ENCODE measurements around the gene HBS1L.

Gene HBS1L

DNA sequence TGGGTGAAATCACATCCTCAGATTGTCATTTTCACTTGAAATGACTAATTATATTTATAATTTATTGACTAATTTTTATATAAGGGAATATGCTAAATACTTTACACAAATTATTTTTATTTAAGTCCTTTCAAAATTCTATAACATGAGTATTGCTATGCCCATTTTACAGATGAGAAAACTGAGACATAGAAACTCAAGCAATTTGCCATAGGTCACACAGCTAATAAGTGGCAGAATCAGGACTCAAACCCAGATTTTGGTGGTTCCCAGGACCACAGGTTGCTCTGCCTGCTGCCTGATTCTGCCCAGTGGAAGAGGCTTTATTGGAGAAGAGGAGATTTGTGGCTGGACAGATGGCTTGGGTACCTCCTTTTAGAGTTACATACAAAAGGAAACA is 109.6 kb downstream of the HBS1L start:
- H3K27me3 ChIP-seq (ENCODE audit: insufficient read depth, low read depth) = no peaks in the 10 kb centered on the region
- TF ChIP-seq, protein P1, sequence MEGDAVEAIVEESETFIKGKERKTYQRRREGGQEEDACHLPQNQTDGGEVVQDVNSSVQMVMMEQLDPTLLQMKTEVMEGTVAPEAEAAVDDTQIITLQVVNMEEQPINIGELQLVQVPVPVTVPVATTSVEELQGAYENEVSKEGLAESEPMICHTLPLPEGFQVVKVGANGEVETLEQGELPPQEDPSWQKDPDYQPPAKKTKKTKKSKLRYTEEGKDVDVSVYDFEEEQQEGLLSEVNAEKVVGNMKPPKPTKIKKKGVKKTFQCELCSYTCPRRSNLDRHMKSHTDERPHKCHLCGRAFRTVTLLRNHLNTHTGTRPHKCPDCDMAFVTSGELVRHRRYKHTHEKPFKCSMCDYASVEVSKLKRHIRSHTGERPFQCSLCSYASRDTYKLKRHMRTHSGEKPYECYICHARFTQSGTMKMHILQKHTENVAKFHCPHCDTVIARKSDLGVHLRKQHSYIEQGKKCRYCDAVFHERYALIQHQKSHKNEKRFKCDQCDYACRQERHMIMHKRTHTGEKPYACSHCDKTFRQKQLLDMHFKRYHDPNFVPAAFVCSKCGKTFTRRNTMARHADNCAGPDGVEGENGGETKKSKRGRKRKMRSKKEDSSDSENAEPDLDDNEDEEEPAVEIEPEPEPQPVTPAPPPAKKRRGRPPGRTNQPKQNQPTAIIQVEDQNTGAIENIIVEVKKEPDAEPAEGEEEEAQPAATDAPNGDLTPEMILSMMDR (conservative IDR thresholded peaks at IDR 0.05; ENCODE audit: low read depth, low read length) = no peak
- no peaks in the 10 kb centered on the region for H4K20me1 ChIP-seq (ENCODE audit: insufficient read depth)
- H3K4me2 ChIP-seq = no peak overlapping the region
- H3K36me3 ChIP-seq (ENCODE audit: insufficient read depth) = no peaks in the 10 kb centered on the region
- H3K27ac ChIP-seq = no peak overlapping the region
- no peak overlapping the region for H3K9ac ChIP-seq
- H3K4me3 ChIP-seq (IDR thresholded peaks at IDR 0.05; ENCODE audit: insufficient read depth, low read depth, low read length) = no peak overlapping the region
- peaks cover 6% of the 10 kb centered on the region for H3K4me1 ChIP-seq (ENCODE audit: low read depth, poor library complexity, severe bottlenecking)
- H2AFZ ChIP-seq (ENCODE audit: low read depth) = no peak overlapping the region
- no peaks in the 10 kb centered on the region for H3K79me2 ChIP-seq (ENCODE audit: insufficient read depth, low read depth)

DNA sequence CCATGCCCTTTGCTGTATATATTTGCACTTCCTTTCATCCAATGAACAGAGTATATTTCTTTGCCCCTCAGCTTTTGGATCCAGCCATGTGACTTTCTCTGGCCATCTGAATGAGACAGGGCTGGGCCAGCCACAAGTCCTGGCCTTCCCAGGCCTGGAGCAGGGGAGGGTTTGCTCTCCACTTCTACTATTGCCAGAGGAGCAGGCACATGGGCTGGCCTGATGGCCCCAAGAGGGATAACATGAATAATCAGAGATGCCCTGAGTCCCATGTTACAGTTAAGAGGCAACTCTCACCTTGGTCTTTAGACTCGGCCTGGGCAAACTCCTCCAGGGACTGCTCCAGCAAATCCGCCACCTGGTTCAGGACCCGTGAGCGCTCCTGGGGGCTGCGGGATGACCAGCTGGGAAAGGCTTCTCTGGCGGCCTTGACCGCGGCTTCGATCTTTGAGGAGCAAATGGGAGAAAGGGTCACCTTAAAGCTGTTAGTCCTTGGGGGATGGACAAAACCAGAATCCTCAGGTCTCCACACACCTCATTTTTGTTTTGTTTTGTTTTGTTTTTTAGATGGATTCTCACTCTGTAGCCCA is 111.0 kb downstream of the HBS1L start:
- peaks cover 15% of the 10 kb centered on the region for H3K4me1 ChIP-seq (ENCODE audit: low read depth, poor library complexity, severe bottlenecking)
- H2AFZ ChIP-seq (ENCODE audit: low read depth) = no peak overlapping the region
- H3K36me3 ChIP-seq (ENCODE audit: insufficient read depth) = no peaks in the 10 kb centered on the region

DNA sequence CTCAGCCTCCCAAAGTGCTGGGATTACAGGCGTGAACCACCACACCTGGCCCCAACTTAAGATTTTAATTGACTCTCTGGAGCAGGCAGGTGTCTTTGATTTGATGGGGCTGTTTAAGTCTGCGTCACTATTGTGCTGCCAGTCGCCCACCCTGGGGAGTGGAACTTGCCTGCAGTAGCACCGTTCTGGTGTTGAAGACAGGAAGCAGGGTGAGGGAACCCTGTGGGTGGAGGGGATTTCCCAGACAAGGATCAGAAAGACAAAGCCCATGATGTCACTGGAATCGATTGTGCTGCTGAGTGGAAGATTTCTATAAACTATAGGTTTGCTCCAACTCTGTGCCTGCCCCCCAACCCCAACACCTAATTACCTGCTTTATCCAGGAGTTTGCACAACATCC is 115.7 kb downstream of the HBS1L start:
- Histone ChIP-seq H3K36me3 (ENCODE audit: insufficient read depth) (no peaks in the 10 kb centered on the region), H3K4me3 (IDR thresholded peaks at IDR 0.05; ENCODE audit: insufficient read depth, low read depth, low read length) (no peak overlapping the region), H3K4me2 (peak overlapping the region; percentile 17; the same call in 1 of the 2 replicates), H3K9ac (no peak overlapping the region), H2AFZ (ENCODE audit: low read depth) (peak overlapping the region; percentile 58), H3K4me1 (ENCODE audit: low read depth, poor library complexity, severe bottlenecking) (peaks cover 15% of the 10 kb centered on the region), H3K79me2 (ENCODE audit: insufficient read depth, low read depth) (no peaks in the 10 kb centered on the region), H3K27ac (no peak overlapping the region), H3K27me3 (ENCODE audit: insufficient read depth, low read depth) (no peaks in the 10 kb centered on the region), H4K20me1 (ENCODE audit: insufficient read depth) (no peaks in the 10 kb centered on the region)
- TF ChIP-seq, protein P1 (conservative IDR thresholded peaks at IDR 0.05; ENCODE audit: low read depth, low read length) = no peak

More for the DNA sequence above, 111.0 kb downstream of the HBS1L start:
- H3K9ac ChIP-seq = no peak overlapping the region
- H4K20me1 ChIP-seq (ENCODE audit: insufficient read depth) = no peaks in the 10 kb centered on the region
- TF ChIP-seq, protein P1 (conservative IDR thresholded peaks at IDR 0.05; ENCODE audit: low read depth, low read length) = no peak
- H3K4me2 ChIP-seq = no peak overlapping the region
- H3K27me3 ChIP-seq (ENCODE audit: insufficient read depth, low read depth) = no peaks in the 10 kb centered on the region
- no peak overlapping the region for H3K4me3 ChIP-seq (IDR thresholded peaks at IDR 0.05; ENCODE audit: insufficient read depth, low read depth, low read length)
- H3K27ac ChIP-seq = no peak overlapping the region
- no peaks in the 10 kb centered on the region for H3K79me2 ChIP-seq (ENCODE audit: insufficient read depth, low read depth)

DNA sequence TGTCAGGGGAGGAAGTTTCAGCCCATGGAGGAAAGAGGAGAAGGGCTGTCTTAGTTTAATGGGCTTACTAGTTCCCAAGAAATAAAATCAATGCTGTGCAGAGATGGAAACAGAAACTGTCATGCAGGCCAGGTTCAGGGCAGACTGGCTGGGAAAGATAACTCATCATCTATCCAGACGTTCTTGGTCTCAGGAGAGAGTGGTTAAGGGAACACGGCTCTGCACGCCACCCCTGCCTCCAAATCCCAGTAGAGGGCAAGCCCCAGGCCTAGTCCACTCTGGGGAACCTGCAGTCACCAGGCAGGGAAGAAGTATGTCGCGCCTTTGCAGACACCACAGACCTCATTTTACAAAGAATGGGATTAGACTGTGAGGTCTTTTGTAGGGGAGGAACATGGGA is 117.2 kb downstream of the HBS1L start:
- no peak overlapping the region for H3K27ac ChIP-seq
- no peak overlapping the region for H3K4me3 ChIP-seq (IDR thresholded peaks at IDR 0.05; ENCODE audit: insufficient read depth, low read depth, low read length)
- no peaks in the 10 kb centered on the region for H4K20me1 ChIP-seq (ENCODE audit: insufficient read depth)
- no peak overlapping the region for H3K4me2 ChIP-seq
- H2AFZ ChIP-seq (ENCODE audit: low read depth) = no peak overlapping the region
- peaks cover 15% of the 10 kb centered on the region for H3K4me1 ChIP-seq (ENCODE audit: low read depth, poor library complexity, severe bottlenecking)
- no peak overlapping the region for H3K9ac ChIP-seq
- H3K27me3 ChIP-seq (ENCODE audit: insufficient read depth, low read depth) = no peaks in the 10 kb centered on the region
- H3K36me3 ChIP-seq (ENCODE audit: insufficient read depth) = no peaks in the 10 kb centered on the region
- TF ChIP-seq, protein P1 (conservative IDR thresholded peaks at IDR 0.05; ENCODE audit: low read depth, low read length) = no peak
- H3K79me2 ChIP-seq (ENCODE audit: insufficient read depth, low read depth) = no peaks in the 10 kb centered on the region
